PC-9 (cell line): ENCODE results near the gene GNB1.

ENCODE experiments used
- CTCF ChIP-seq: fragments of 200-600 bp; sonication (generic); conservative IDR thresholded peaks from 2 replicates; pipeline ENCODE4 v1.6.1; 2017; ENCODE audit warnings: mixed run types, antibody characterized with exemption, mild to moderate bottlenecking, moderate library complexity
- EZH2 ChIP-seq: fragments of 200-600 bp; sonication (generic); IDR thresholded peaks from 2 replicates; pipeline ENCODE4 v1.8.0; 2017; ENCODE audit warnings: antibody characterized with exemption, low read depth

GRCh38 chr1:1875932-1876331 is 15.0 kb downstream of the GNB1 start:
- TF ChIP-seq CTCF: no peak
- no peak for TF ChIP-seq EZH2
